NCI-H2029 treated with DMSO at 0.1 percent for 48 hours (cell line): Measurements from ENCODE around the gene NRXN2.

Experiments used
- DNase-seq: peaks from one replicate; lab custom pipeline; 2025; lab: John Stamatoyannopoulos, UW

The NRXN2 gene

GRCh38 chr11:64698427-64698826, 24.6 kb downstream of the NRXN2 start:
- no peak for DNase-seq

- DNase-seq: no peak
These were observed 25.2 kb downstream of the NRXN2 start for GRCh38 chr11:64697663-64698375.

- DNase-seq: no peak
These were observed 27.0 kb downstream of the NRXN2 start for GRCh38 chr11:64696045-64696444.

GRCh38 chr11:64695548-64695947, 27.4 kb downstream of the NRXN2 start:
- no peak for DNase-seq

- DNase-seq: no peak
These were observed 28.1 kb downstream of the NRXN2 start for GRCh38 chr11:64694821-64695365.

GRCh38 chr11:64694026-64694755, 28.8 kb downstream of the NRXN2 start:
- DNase-seq: no peak

GRCh38 chr11:64692764-64693331, 30.1 kb downstream of the NRXN2 start:
- no peak for DNase-seq

- no peak for DNase-seq
These were observed 31.5 kb downstream of the NRXN2 start for GRCh38 chr11:64691543-64691942.

- DNase-seq: no peak
These were observed 32.8 kb downstream of the NRXN2 start for GRCh38 chr11:64690235-64690634.

- DNase-seq: peak; percentile 40
These were observed 34.4 kb downstream of the NRXN2 start for GRCh38 chr11:64688534-64688982.

GRCh38 chr11:64687643-64688533, 35.1 kb downstream of the NRXN2 start:
- no peak for DNase-seq

GRCh38 chr11:64687204-64687603, 35.8 kb downstream of the NRXN2 start:
- DNase-seq: no peak

- DNase-seq: no peak
These were observed 36.4 kb downstream of the NRXN2 start for GRCh38 chr11:64686466-64687170.

- DNase-seq: no peak
These were observed 37.5 kb downstream of the NRXN2 start for GRCh38 chr11:64685536-64685935.

GRCh38 chr11:64684357-64684756, 38.6 kb downstream of the NRXN2 start:
- no peak for DNase-seq

- DNase-seq: no peak
These were observed 41.8 kb downstream of the NRXN2 start for GRCh38 chr11:64681171-64681570.

- no peak for DNase-seq
These were observed 43.2 kb downstream of the NRXN2 start for GRCh38 chr11:64679846-64680245.

- DNase-seq: no peak
These were observed 45.5 kb downstream of the NRXN2 start for GRCh38 chr11:64677441-64678023.

- DNase-seq: no peak
These were observed 46.8 kb downstream of the NRXN2 start for GRCh38 chr11:64676261-64676615.

GRCh38 chr11:64675450-64676260, 47.3 kb downstream of the NRXN2 start:
- no peak for DNase-seq
